GM12878 (cell line): ENCODE results near the gene NFATC3. TPM values are rescaled to one million over a fixed set of nuclear protein-coding genes. Genes with fewer than 3 reads are reported as not detected.

Experiments used
- BCLAF1 ChIP-seq: fragments of 450-650 bp; IDR thresholded peaks from 2 replicates; pipeline ENCODE4 v1.6.1; 2017; ENCODE audit warnings: antibody characterized with exemption, mild to moderate bottlenecking, moderate library complexity
- E2F8 ChIP-seq: fragments of 450-650 bp; IDR thresholded peaks from 2 replicates; pipeline ENCODE4 v1.6.1; 2018; ENCODE audit warnings: mild to moderate bottlenecking, low read depth, moderate library complexity; ENCODE audit not compliant: partially characterized antibody
- ELK1 ChIP-seq: IDR thresholded peaks from 2 replicates; pipeline ENCODE4 v1.6.1; 2012; ENCODE audit warnings: low read depth, low read length, improper control_type of control experiment
- HDAC6 ChIP-seq: fragments of 200-600 bp; sonication (generic); IDR thresholded peaks from one replicate; pipeline ENCODE4 v1.8.0; 2017; ENCODE audit warnings: antibody characterized with exemption; ENCODE audit not compliant: unreplicated experiment
- REST ChIP-seq: IDR thresholded peaks from 2 replicates; pipeline ENCODE4 v1.6.1; 2012; ENCODE audit warnings: mild to moderate bottlenecking, low read depth, low read length
- RFX5 ChIP-seq: IDR thresholded peaks from 2 replicates; pipeline ENCODE4 v1.6.1; 2011; ENCODE audit warnings: low read depth, low read length, improper control_type of control experiment
- SKIL ChIP-seq: fragments of 450-650 bp; IDR thresholded peaks from 2 replicates; pipeline ENCODE4 v1.6.1; 2017; ENCODE audit warnings: mild to moderate bottlenecking, low read depth, inconsistent platforms; ENCODE audit not compliant: poor library complexity, severe bottlenecking
- TBL1XR1 ChIP-seq: IDR thresholded peaks from 2 replicates; pipeline ENCODE4 v1.6.1; 2012; ENCODE audit warnings: low read depth, low read length, improper control_type of control experiment
- polyA plus RNA-seq, 11 experiments: library from polyadenylated mRNA; depleted of rRNA in 4 of 11; unstranded in 6 of 11; stranded (reverse) in 5 of 11; fragments of >200 nt; fragmentation: Nextera tagmentation in 4 of 11; fragmentation: Illumina TruSeq in 1 of 11; extraction: Ambion mirVana in 4 of 11; extraction: Trizol in 1 of 11; gene quantifications; 1 replicate in 1 of 11; 2 replicates in 10 of 11; pipeline versions ENCODE4 v1.2.1 to v1.2.3, GENCODE V29; 2011 to 2016; ENCODE audit warnings: inconsistent platforms in 2 of 11, missing spikeins in 2 of 11, low read depth in 1 of 11
- total RNA-seq, 4 experiments: library from RNA; depleted of rRNA in 3 of 4; stranded (reverse); fragments of >200 nt in 3 of 4; fragmentation: Illumina TruSeq in 1 of 4; extraction: Trizol in 1 of 4; gene quantifications; 2 replicates each; pipeline versions ENCODE4 v1.2.1 to v1.2.3, GENCODE V29; 2013 to 2021

NFATC3 gene
- total and polyA plus RNA-seq, 10 of the 15 experiments (the other 5 are each of a cell fraction or from before 2014, with no cell fraction given): 4.2 to 37.6 (median 24.9) TPM

- TF ChIP-seq BCLAF1 (no peak), SKIL (no peak), REST (no peak), HDAC6 (no peak), RFX5 (no peak), E2F8 (no peak), ELK1 (no peak), TBL1XR1 (no peak)
These were observed 161.5 kb downstream of the NFATC3 start (continued) for GRCh38 chr16:68246666-68247065.
